RWPE1 (cell line): ENCODE data around the gene FBXL17.

Experiments used
- CTCF ChIA-PET: fragments of 350-600 bp; sonication (Branson Sonifier 250); formaldehyde crosslinking; extraction: SDS; loops from one replicate; lab custom pipeline; 2021; lab: Yijun Ruan, JAX
- POLR2A ChIA-PET: fragments of 400-600 bp; formaldehyde crosslinking; extraction: SDS; loops from one replicate; lab custom pipeline; 2020; ENCODE audit warnings: antibody characterized with exemption; ENCODE audit not compliant: low non-redundant PET; lab: Yijun Ruan, JAX
- DNase-seq: peaks from one replicate; pipeline ENCODE4 v3.0.0; 2012; ENCODE audit warnings: low spot score
- H3K27ac ChIP-seq: fragments of 450-650 bp; 2 replicates; pipeline ENCODE4 v1.5.1; 2017
- CTCF ChIP-seq: fragments of 450-650 bp; conservative IDR thresholded peaks from 2 replicates; pipeline ENCODE4 v1.5.1; 2017; ENCODE audit warnings: low read depth, mild to moderate bottlenecking

Gene FBXL17

GRCh38 chr5:108381954-108382783 is at the start of gene FBXL17:
Gene FBXL17 (minus strand): TSS chr5:108382098.
- ChIA-PET CTCF (interaction anchor here (0.5 to 1.0 kb wide), 4 partner anchors 9 to 142 kb away, joined by 3 to 4 read pairs (median 3); no protein-coding TSS in a partner anchor), POLR2A (interaction anchor here (0.5 to 0.6 kb wide), 3 partner anchors 13 to 1760 kb away, joined by 3 to 11 read pairs (median 3); no protein-coding TSS in a partner anchor)
- peak; percentile 91 for DNase-seq
- no peak for TF ChIP-seq CTCF
- H3K27ac ChIP-seq: peak within 1 kb of the TSS; percentile 96

- DNase-seq: no peak
- ChIA-PET CTCF (no interaction called here), POLR2A (no interaction called here)
- no peak overlapping the region for H3K27ac ChIP-seq
- no peak for TF ChIP-seq CTCF
Measured at GRCh38 chr5:108430931-108431608, 49.2 kb upstream of the FBXL17 start.

- no peak for TF ChIP-seq CTCF
- H3K27ac ChIP-seq: no peak overlapping the region
- POLR2A ChIA-PET: no interaction called here
- DNase-seq: no peak
- CTCF ChIA-PET: no interaction called here
Measured at GRCh38 chr5:108421713-108422112, 39.8 kb upstream of the FBXL17 start.

GRCh38 chr5:108420755-108421154 is 38.9 kb upstream of the FBXL17 start:
- no peak overlapping the region for H3K27ac ChIP-seq
- ChIA-PET POLR2A (no interaction called here), CTCF (no interaction called here)
- no peak for TF ChIP-seq CTCF
- no peak for DNase-seq

- DNase-seq: no peak
- no peak for TF ChIP-seq CTCF
- ChIA-PET POLR2A (no interaction called here), CTCF (no interaction called here)
- H3K27ac ChIP-seq: no peak overlapping the region
Measured at GRCh38 chr5:108420158-108420557, 38.3 kb upstream of the FBXL17 start.

GRCh38 chr5:108418197-108418596 is 36.3 kb upstream of the FBXL17 start:
- H3K27ac ChIP-seq: no peak overlapping the region
- CTCF ChIA-PET: no interaction called here
- no peak for TF ChIP-seq CTCF
- POLR2A ChIA-PET: no interaction called here
- no peak for DNase-seq
